Fibroblast of lung (primary cell): ENCODE data around the gene LNX2.

ENCODE experiments used
- EZH2 ChIP-seq: IDR thresholded peaks from 2 replicates; pipeline ENCODE4 v1.5.1; 2012; ENCODE audit warnings: low read length, control low read depth, mild to moderate bottlenecking; ENCODE audit errors: missing control alignments
- TF ChIP-seq, protein P1 (sequence below), 2 donors: IDR thresholded peaks in 1 of 2; conservative IDR thresholded peaks in 1 of 2; 1 replicate in 1 of 2; 2 replicates in 1 of 2; pipeline ENCODE4 v1.5.1; 2011 to 2012; ENCODE audit warnings: low read length in 2 of 2, control low read depth in 1 of 2, inconsistent platforms in 1 of 2, low read depth in 1 of 2, mild to moderate bottlenecking in 1 of 2

DNA sequence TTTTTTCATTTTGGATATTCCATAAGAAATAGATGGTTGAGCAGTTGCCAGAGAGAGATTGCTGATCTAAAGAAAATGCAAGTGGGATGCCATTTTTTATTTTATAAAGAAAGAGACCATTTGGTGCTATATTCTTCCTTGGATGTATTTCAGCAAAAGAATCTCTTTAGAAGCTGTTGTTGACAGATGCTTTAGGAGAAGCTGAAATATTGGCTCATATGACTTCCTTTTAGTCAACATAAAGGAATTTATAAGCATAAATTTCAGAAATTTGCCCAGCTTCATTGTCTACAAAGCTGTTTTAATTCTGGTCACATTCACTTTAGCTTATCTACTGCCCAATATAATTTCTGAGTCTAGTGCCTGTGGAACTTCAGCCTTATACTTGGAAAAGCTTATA lies 38.2 kb upstream of the LNX2 start:
- TF ChIP-seq, protein P1, sequence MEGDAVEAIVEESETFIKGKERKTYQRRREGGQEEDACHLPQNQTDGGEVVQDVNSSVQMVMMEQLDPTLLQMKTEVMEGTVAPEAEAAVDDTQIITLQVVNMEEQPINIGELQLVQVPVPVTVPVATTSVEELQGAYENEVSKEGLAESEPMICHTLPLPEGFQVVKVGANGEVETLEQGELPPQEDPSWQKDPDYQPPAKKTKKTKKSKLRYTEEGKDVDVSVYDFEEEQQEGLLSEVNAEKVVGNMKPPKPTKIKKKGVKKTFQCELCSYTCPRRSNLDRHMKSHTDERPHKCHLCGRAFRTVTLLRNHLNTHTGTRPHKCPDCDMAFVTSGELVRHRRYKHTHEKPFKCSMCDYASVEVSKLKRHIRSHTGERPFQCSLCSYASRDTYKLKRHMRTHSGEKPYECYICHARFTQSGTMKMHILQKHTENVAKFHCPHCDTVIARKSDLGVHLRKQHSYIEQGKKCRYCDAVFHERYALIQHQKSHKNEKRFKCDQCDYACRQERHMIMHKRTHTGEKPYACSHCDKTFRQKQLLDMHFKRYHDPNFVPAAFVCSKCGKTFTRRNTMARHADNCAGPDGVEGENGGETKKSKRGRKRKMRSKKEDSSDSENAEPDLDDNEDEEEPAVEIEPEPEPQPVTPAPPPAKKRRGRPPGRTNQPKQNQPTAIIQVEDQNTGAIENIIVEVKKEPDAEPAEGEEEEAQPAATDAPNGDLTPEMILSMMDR (conservative IDR thresholded peaks at IDR 0.05 in 1 of 2, IDR thresholded peaks at IDR 0.05 in 1 of 2; ENCODE audit: low read depth in 1 of 2, low read length in 2 of 2): no peak
- no peak for TF ChIP-seq EZH2
